Osteoblast (primary cell): Measurements from ENCODE around the gene CRIP1. TPM values are rescaled to one million over a fixed set of nuclear protein-coding genes. Genes with fewer than 3 reads are reported as not detected.

Source experiments
- DNase-seq: peaks from one replicate; pipeline ENCODE4 v3.0.0; 2011; ENCODE audit warnings: low spot score, mixed read lengths; ENCODE audit not compliant: insufficient read length; ENCODE audit errors: missing footprints
- H2AFZ ChIP-seq: 2 replicates; pipeline ENCODE4 v1.6.0; 2011; ENCODE audit warnings: mild to moderate bottlenecking, low read length
- H3K27ac ChIP-seq: 2 replicates; pipeline ENCODE4 v1.5.1; 2011; ENCODE audit warnings: mild to moderate bottlenecking, low read depth, low read length, moderate library complexity
- H3K27me3 ChIP-seq: 2 replicates; pipeline ENCODE4 v1.6.0; 2012; ENCODE audit warnings: mild to moderate bottlenecking, control low read depth, inconsistent platforms, low read length, moderate library complexity; ENCODE audit not compliant: insufficient read depth
- H3K36me3 ChIP-seq: 2 replicates; pipeline ENCODE4 v1.5.1; 2011; ENCODE audit warnings: mild to moderate bottlenecking, low read length, control low read depth, moderate library complexity; ENCODE audit not compliant: insufficient read depth
- H3K4me1 ChIP-seq: 2 replicates; pipeline ENCODE4 v1.5.1; 2011; ENCODE audit warnings: mild to moderate bottlenecking, low read length, control low read depth, moderate library complexity; ENCODE audit not compliant: insufficient read depth
- H3K4me2 ChIP-seq: 2 replicates; pipeline ENCODE4 v1.6.0; 2011; ENCODE audit warnings: mild to moderate bottlenecking, low read length; ENCODE audit not compliant: insufficient read depth
- H3K4me3 ChIP-seq: fragments of 200-600 bp; sonication (generic); 3 replicates; pipeline ENCODE4 v1.5.1; 2012; ENCODE audit warnings: mild to moderate bottlenecking, low read length, inconsistent platforms; ENCODE audit not compliant: insufficient read depth
- H3K79me2 ChIP-seq: 2 replicates; pipeline ENCODE4 v1.6.0; 2012; ENCODE audit warnings: mild to moderate bottlenecking, low read length, control low read depth, inconsistent platforms; ENCODE audit not compliant: insufficient read depth
- H3K9me3 ChIP-seq: 2 replicates; pipeline ENCODE4 v1.5.1; 2011; ENCODE audit warnings: low read depth, low read length, control low read depth
- H4K20me1 ChIP-seq: 2 replicates; pipeline ENCODE4 v1.6.0; 2012; ENCODE audit warnings: mild to moderate bottlenecking, low read length, control low read depth; ENCODE audit not compliant: insufficient read depth
- CTCF ChIP-seq: IDR thresholded peaks from 2 replicates; pipeline ENCODE4 v1.5.1; 2011; ENCODE audit warnings: mild to moderate bottlenecking, low read depth, low read length, moderate library complexity; ENCODE audit errors: extremely low read depth
- total RNA-seq: library from RNA; depleted of rRNA; stranded (reverse); fragments of >200 nt; gene quantifications from 2 replicates; pipeline ENCODE4 v1.2.3, GENCODE V29; 2012

Gene CRIP1
- total RNA-seq, 1 donor: 8.7 TPM

DNA sequence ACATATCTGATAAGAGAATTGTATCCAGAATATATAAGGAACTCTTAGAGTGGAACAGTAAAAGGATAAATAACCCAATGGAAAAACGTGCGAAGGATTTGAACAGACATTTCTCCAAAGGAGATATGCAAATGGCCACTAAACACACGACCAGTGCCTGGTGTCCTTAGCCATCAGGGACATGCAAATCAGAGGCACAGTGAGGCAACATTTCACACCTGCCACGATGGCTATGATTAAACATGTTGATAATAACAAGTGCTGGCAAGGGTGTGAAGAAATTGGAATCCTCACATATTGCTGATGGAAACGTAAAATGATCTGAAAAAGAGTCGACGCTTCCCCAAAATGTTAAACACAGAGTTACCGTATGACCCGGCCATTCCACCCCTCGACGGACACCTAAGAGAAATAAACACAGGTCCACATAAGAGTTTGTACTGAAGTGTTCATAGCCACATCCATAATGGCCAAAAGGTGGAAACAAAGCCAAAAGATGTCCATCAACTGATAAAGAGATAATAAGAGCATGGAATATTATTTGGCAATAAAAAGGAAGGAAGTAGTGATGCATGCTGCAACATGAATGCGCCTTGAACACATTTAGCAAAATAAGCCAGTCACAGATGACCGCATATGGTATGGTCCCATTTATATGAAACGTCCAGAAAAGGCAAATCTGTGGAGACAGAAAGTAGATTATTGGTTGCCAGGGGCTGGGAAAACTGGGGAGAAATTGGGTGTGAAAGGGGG is 33.4 kb downstream of the CRIP1 start:
- Histone ChIP-seq H3K27ac (no peak overlapping the region), H3K27me3 (peaks cover 14% of the 10 kb centered on the region), H3K4me2 (no peak overlapping the region), H3K9me3 (no peaks in the 10 kb centered on the region), H4K20me1 (no peaks in the 10 kb centered on the region), H2AFZ (no peak overlapping the region), H3K36me3 (no peaks in the 10 kb centered on the region), H3K4me3 (no peak overlapping the region), H3K4me1 (no peaks in the 10 kb centered on the region), H3K79me2 (no peaks in the 10 kb centered on the region)
- peak; percentile 30 for DNase-seq
- TF ChIP-seq CTCF: no peak

GRCh38 chr14:105525326-105525725 is 38.6 kb downstream of the CRIP1 start:
- TF ChIP-seq CTCF: no peak
- Histone ChIP-seq H3K79me2 (no peaks in the 10 kb centered on the region), H3K9me3 (no peaks in the 10 kb centered on the region), H2AFZ (no peak overlapping the region), H3K27me3 (peaks cover 6% of the 10 kb centered on the region), H3K36me3 (no peaks in the 10 kb centered on the region), H3K4me1 (peaks cover 5% of the 10 kb centered on the region), H4K20me1 (no peaks in the 10 kb centered on the region), H3K27ac (no peak overlapping the region), H3K4me2 (no peak overlapping the region), H3K4me3 (no peak overlapping the region)
- DNase-seq: no peak

- peak within 1 kb of the TSS; percentile 79 for H3K4me2 ChIP-seq
- peak within 1 kb of the TSS; percentile 72 for H2AFZ ChIP-seq
- no peaks in the 10 kb centered on the region for H3K9me3 ChIP-seq
- no peaks in the 10 kb centered on the region for H3K79me2 ChIP-seq
- peaks cover 6% of the 10 kb centered on the region for H3K27me3 ChIP-seq
- no peak for TF ChIP-seq CTCF
- peak within 1 kb of the TSS; percentile 77 for H3K4me3 ChIP-seq
- DNase-seq: peak; percentile 94
- H4K20me1 ChIP-seq: no peaks in the 10 kb centered on the region
- no peaks in the 10 kb centered on the region for H3K36me3 ChIP-seq
- no peak within 1 kb of the TSS for H3K27ac ChIP-seq
- H3K4me1 ChIP-seq: peaks cover 5% of the 10 kb centered on the region
Observed at GRCh38 chr14:105525861-105526775, 39.4 kb downstream of the CRIP1 start, which contains the start of gene TMEM121. Gene TMEM121 (plus strand): TSS chr14:105526583. CDS start chr14:105528835, 2,252 bp downstream.
